ENCODE measurements around the gene ZSCAN12. TPM values are rescaled to one million over a fixed set of nuclear protein-coding genes. Genes with fewer than 3 reads are reported as not detected.
"Not testable (repeated sequence)": the region's sequence is repeated elsewhere in the genome, so short reads cannot be mapped to it uniquely, and the experiment has no call there.

Gene ZSCAN12
- total RNA-seq, 3 donors from 2014 or later, result 2.7 to 2.8 (median 2.7) TPM

DNA sequence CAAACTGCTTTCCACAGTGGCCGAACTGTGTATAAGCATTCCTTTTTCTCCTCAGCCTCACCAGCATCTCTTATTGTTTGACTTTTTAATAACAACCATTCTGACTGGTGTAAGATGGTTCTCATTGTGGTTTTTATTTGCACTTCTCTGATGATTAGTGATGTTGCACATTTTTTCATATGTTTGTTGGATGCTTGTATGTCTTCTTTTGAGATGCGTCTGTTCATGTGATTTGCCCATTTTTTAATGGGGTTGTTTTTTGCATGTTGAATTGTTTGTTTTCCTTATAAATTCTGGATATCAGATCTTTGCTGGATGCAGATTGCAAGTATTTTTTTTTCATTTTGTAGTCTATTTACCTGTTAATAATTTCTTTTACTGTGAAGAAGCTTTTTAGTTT lies 11.2 kb upstream of the ZSCAN12 start:
- no peaks in the 10 kb centered on the region for H3K36me3 Mint-ChIP-seq (ENCODE audit: insufficient read depth)
- no peaks in the 10 kb centered on the region for H3K9me3 Mint-ChIP-seq
- H3K27me3 Mint-ChIP-seq (ENCODE audit: low read depth), result peaks cover 26% of the 10 kb centered on the region
- DNase-seq, result no peak
- peaks cover 2% of the 10 kb centered on the region for H3K4me1 Mint-ChIP-seq (ENCODE audit: low read depth)
- ATAC-seq, result no peak
- no peak overlapping the region for H3K4me3 Mint-ChIP-seq

GRCh38 chr6:28408076-28408802 lies 8.7 kb upstream of the ZSCAN12 start:
- H3K36me3 Mint-ChIP-seq (ENCODE audit: insufficient read depth), result no peaks in the 10 kb centered on the region
- H3K4me3 Mint-ChIP-seq, result no peak overlapping the region
- H3K27me3 Mint-ChIP-seq (ENCODE audit: low read depth), result peaks cover 30% of the 10 kb centered on the region
- ATAC-seq (peak; percentile 70 to 73), DNase-seq (no peak)
- no peaks in the 10 kb centered on the region for H3K9me3 Mint-ChIP-seq
- H3K4me1 Mint-ChIP-seq (ENCODE audit: low read depth), result peaks cover 2% of the 10 kb centered on the region

DNA sequence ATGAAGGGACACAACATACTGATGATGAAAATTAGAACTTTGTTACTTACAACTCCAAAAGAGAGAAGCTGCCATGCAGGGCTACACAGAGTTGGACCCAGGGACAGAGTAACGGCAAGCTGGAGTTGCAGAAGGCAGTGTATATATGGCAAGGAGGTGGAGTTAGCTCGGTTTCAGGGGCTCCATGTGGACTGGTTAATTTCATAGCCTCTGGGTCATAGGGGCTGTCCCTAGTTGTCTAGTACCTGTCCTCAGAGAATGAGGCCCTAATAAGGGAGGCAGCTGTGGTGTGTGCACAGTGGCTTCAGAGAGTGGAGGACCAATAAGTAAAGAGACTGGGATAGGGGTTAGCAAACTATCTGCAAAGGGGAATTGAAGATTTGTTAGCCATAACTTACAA lies 7.9 kb upstream of the ZSCAN12 start:
- ATAC-seq (no peak), DNase-seq (no peak)
- H3K4me3 Mint-ChIP-seq, result no peak overlapping the region
- peaks cover 27% of the 10 kb centered on the region for H3K27me3 Mint-ChIP-seq (ENCODE audit: low read depth)
- H3K36me3 Mint-ChIP-seq (ENCODE audit: insufficient read depth), result no peaks in the 10 kb centered on the region
- no peaks in the 10 kb centered on the region for H3K9me3 Mint-ChIP-seq
- H3K4me1 Mint-ChIP-seq (ENCODE audit: low read depth), result peaks cover 2% of the 10 kb centered on the region

- peaks cover 18% of the 10 kb centered on the region for H3K27me3 Mint-ChIP-seq (ENCODE audit: low read depth)
- not testable (repeated sequence) for H3K4me1 Mint-ChIP-seq (ENCODE audit: low read depth)
These were observed 4.4 kb upstream of the ZSCAN12 start for GRCh38 chr6:28403923-28404322.

GRCh38 chr6:28402197-28402596 lies 2.6 kb upstream of the ZSCAN12 start:
- peaks cover 19% of the 10 kb centered on the region for H3K4me1 Mint-ChIP-seq (ENCODE audit: low read depth)
- H3K27me3 Mint-ChIP-seq (ENCODE audit: low read depth), result peaks cover 18% of the 10 kb centered on the region
- DNase-seq, result no peak
- H3K9me3 Mint-ChIP-seq, result no peaks in the 10 kb centered on the region
- ATAC-seq, result no peak
- no peak overlapping the region for H3K4me3 Mint-ChIP-seq
- H3K36me3 Mint-ChIP-seq (ENCODE audit: insufficient read depth), result peaks cover 10% of the 10 kb centered on the region

More at GRCh38 chr6:28403923-28404322, 4.4 kb upstream of the ZSCAN12 start:
- not testable (repeated sequence) for H3K36me3 Mint-ChIP-seq (ENCODE audit: insufficient read depth); DNase-seq; H3K9me3 Mint-ChIP-seq; H3K4me3 Mint-ChIP-seq; ATAC-seq

- ATAC-seq (no peak), DNase-seq (no peak)
- Mint-ChIP-seq H3K36me3 (ENCODE audit: insufficient read depth) (peaks cover 16% of the 10 kb centered on the region), H3K4me1 (ENCODE audit: low read depth) (peaks cover 28% of the 10 kb centered on the region), H3K27me3 (ENCODE audit: low read depth) (peaks cover 17% of the 10 kb centered on the region), H3K9me3 (no peaks in the 10 kb centered on the region), H3K4me3 (no peak overlapping the region)
These were observed 1.6 kb upstream of the ZSCAN12 start for GRCh38 chr6:28401172-28401571.

DNA sequence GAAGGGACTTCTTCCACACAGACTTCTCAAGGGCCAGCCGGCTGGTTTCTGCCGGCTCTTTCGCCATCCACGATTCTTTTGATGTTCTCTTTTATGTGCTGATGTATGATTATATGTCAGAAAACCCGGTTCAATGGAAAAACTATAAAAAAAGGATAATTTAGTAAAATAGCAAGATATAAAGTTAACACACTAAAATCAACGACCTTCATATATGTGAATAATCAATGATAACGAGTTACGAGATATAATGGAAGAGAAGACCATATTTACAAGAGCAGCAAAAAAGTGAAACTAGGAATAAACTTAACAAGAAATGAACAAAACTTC lies 540 bp upstream of the ZSCAN12 start:
- Mint-ChIP-seq H3K27me3 (ENCODE audit: low read depth) (peaks cover 17% of the 10 kb centered on the region), H3K4me1 (ENCODE audit: low read depth) (peaks cover 38% of the 10 kb centered on the region), H3K9me3 (no peaks in the 10 kb centered on the region)

GRCh38 chr6:28395918-28396317 lies 3.6 kb downstream of the ZSCAN12 start:
- Mint-ChIP-seq H3K27me3 (ENCODE audit: low read depth) (no peaks in the 10 kb centered on the region), H3K36me3 (ENCODE audit: insufficient read depth) (peaks cover 46% of the 10 kb centered on the region), H3K9me3 (no peaks in the 10 kb centered on the region), H3K4me1 (ENCODE audit: low read depth) (peaks cover 43% of the 10 kb centered on the region), H3K4me3 (no peak overlapping the region)
- DNase-seq (no peak), ATAC-seq (no peak)

More for the DNA sequence above, 540 bp upstream of the ZSCAN12 start:
- ATAC-seq (no peak), DNase-seq (no peak)
- Mint-ChIP-seq H3K36me3 (ENCODE audit: insufficient read depth) (peaks cover 22% of the 10 kb centered on the region), H3K4me3 (peak overlapping the region; percentile 92)

DNA sequence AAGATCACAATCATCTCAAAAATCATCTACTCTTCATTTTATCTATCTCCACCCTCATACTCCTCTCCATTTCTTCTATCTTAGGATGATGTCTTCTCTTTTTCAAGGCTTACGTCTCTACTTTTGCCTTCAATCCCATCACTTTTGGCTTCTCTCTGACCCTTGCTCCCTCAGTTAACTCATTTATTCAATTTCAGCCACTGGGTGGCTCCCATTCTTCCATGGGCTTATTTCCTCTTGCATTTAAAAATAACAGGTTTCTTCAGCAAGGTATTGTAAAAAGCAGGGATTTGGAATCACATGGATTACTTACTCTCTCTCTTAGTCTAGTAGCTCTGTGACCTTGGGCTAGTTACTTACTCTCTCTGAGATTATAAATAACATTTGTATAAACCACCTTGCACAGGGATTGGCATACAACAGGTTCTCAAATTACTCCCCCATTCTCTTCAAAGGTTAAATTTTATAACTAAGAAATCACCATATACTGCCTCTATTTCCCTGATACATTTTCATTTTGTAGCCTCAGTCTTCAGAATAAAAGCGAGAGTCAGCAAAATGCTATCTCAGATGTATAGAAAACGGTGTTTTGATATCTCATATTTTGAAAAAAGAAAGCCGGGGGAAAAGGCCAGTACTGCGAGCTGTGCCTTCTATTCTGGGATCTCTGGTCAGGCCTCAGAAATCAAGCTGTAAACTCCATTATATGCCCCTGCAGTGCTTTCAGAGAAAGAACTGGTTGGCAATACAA lies 5.5 kb downstream of the ZSCAN12 start:
- DNase-seq, result no peak
- H3K4me3 Mint-ChIP-seq, result no peak overlapping the region
- H3K27me3 Mint-ChIP-seq (ENCODE audit: low read depth), result no peaks in the 10 kb centered on the region
- peaks cover 37% of the 10 kb centered on the region for H3K4me1 Mint-ChIP-seq (ENCODE audit: low read depth)
- peaks cover 62% of the 10 kb centered on the region for H3K36me3 Mint-ChIP-seq (ENCODE audit: insufficient read depth)
- H3K9me3 Mint-ChIP-seq, result no peaks in the 10 kb centered on the region
- no peak for ATAC-seq

GRCh38 chr6:28390688-28391087 lies 8.9 kb downstream of the ZSCAN12 start:
- no peak for DNase-seq
- no peak overlapping the region for H3K4me3 Mint-ChIP-seq
- no peak for ATAC-seq
- H3K9me3 Mint-ChIP-seq, result no peaks in the 10 kb centered on the region
- peaks cover 68% of the 10 kb centered on the region for H3K36me3 Mint-ChIP-seq (ENCODE audit: insufficient read depth)
- H3K4me1 Mint-ChIP-seq (ENCODE audit: low read depth), result peaks cover 15% of the 10 kb centered on the region
- H3K27me3 Mint-ChIP-seq (ENCODE audit: low read depth), result no peaks in the 10 kb centered on the region

GRCh38 chr6:28384143-28384533 lies 15.4 kb downstream of the ZSCAN12 start:
- Mint-ChIP-seq H3K36me3 (ENCODE audit: insufficient read depth) (peaks cover 67% of the 10 kb centered on the region), H3K4me1 (ENCODE audit: low read depth) (peaks cover 8% of the 10 kb centered on the region), H3K9me3 (peaks cover 5% of the 10 kb centered on the region), H3K27me3 (ENCODE audit: low read depth) (no peaks in the 10 kb centered on the region), H3K4me3 (no peak overlapping the region)
- DNase-seq (no peak), ATAC-seq (no peak)

- no peaks in the 10 kb centered on the region for H3K27me3 Mint-ChIP-seq (ENCODE audit: low read depth)
- H3K4me1 Mint-ChIP-seq (ENCODE audit: low read depth), result peaks cover 8% of the 10 kb centered on the region
- peak overlapping the region; percentile 55 for H3K4me3 Mint-ChIP-seq
- peaks cover 66% of the 10 kb centered on the region for H3K36me3 Mint-ChIP-seq (ENCODE audit: insufficient read depth)
- DNase-seq, result peak; percentile 28
- peak; percentile 50 to 81 for ATAC-seq
- peaks cover 5% of the 10 kb centered on the region for H3K9me3 Mint-ChIP-seq
These were observed 16.1 kb downstream of the ZSCAN12 start for GRCh38 chr6:28383235-28384142.

GRCh38 chr6:28380381-28380780 lies 19.2 kb downstream of the ZSCAN12 start:
- no peaks in the 10 kb centered on the region for H3K27me3 Mint-ChIP-seq (ENCODE audit: low read depth)
- no peak for DNase-seq
- peaks cover 4% of the 10 kb centered on the region for H3K4me1 Mint-ChIP-seq (ENCODE audit: low read depth)
- H3K4me3 Mint-ChIP-seq, result no peak overlapping the region
- no peak for ATAC-seq
- peaks cover 55% of the 10 kb centered on the region for H3K36me3 Mint-ChIP-seq (ENCODE audit: insufficient read depth)
- H3K9me3 Mint-ChIP-seq, result peaks cover 5% of the 10 kb centered on the region

DNA sequence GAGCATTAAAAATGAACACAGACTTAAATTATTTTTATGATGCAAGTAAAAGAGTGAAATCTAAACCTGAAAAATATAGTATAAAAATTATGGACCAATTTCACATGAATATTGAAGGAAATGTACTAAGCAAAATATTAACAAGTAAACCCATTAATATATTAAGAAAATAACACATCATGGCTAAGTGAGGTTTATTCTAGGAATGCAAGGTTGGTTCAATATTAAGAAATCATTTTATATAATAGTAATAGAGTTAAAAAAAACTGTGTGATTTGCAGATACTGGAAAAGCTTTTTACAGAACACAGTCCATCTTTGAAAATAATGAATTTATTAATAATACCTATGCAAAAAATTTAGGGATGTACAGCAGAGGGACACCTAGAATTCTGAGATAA lies 20.9 kb downstream of the ZSCAN12 start:
- Mint-ChIP-seq H3K4me1 (ENCODE audit: low read depth) (peaks cover 4% of the 10 kb centered on the region), H3K4me3 (no peak overlapping the region), H3K27me3 (ENCODE audit: low read depth) (no peaks in the 10 kb centered on the region), H3K9me3 (peaks cover 5% of the 10 kb centered on the region), H3K36me3 (ENCODE audit: insufficient read depth) (peaks cover 50% of the 10 kb centered on the region)
- no peak for DNase-seq
- no peak for ATAC-seq

All from activated T-cell treated with anti-CD3 and anti-CD28 coated beads, Interleukin-2, amount 50 U/mL, for 4 hours (primary cell).